Measurements from ENCODE around the gene MARK2.
"Not testable (repeated sequence)": the region's sequence is repeated elsewhere in the genome, so short reads cannot be mapped to it uniquely, and the experiment has no call there.

Gene MARK2

DNA sequence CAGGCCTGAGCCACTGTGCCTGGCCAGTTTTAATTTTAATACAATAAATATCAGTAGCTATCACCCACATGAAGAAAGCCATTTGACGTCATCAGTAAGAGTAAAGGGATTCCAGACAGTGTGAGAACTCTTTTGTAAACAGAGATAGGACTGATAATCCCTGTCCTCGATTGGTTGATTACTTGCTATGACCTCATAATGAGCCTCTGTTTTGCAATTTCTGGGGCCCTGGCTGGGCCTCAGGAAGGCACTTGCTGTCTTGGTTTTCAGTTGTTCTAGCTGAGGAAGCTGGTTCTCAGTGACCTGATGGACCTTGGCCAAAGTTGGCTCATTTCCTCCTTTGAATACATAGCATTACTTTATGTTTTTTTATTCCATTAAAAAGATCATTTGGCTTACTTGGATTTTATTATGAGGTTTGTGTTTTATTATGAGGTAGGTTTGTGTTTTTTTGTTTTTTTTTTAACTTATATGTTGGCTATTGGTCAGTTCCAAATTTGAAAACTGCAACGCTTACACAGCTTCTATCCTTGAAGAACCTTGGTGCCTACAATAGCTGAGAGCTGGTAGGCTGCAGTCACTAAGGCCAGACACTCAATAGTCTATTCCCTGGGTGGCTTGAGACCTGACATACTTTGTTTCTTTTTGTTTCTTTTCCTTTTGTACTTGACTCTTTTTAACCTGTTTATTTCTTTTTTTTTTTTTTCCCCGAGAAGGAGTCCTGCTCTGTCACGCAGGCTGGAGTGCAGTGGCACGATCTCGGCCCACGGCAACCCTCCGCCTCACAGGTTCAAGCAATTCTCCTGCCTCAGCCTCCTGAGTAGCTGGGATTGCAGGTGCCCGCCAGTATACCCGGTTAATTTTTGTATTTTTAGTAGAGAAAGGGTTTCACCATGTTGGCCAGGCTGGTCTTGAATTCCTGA lies 20.0 kb downstream of the MARK2 start:
- no peak for DNase-seq

- no peak for DNase-seq
These were observed 24.0 kb downstream of the MARK2 start for GRCh38 chr11:63862923-63863322.

DNA sequence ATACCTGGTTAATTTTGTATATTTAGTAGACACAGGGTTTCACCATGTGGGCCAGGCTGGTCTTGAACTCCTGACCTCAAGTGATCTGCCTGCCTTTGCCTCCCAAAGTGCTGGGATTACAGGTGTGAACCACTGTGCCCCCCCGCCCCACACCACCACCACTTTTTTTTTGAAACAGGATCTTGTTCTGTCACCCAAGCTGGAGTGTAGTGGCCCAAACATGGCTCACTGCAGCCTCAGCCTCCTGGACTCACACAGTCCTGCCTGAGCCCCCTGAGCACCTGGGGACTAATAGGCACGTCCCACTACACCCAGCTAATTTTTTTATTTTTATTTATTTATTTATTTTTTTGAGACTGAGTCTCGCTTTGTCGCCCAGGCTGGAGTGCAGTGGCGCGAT lies 24.7 kb downstream of the MARK2 start:
- DNase-seq: not testable (repeated sequence)

DNA sequence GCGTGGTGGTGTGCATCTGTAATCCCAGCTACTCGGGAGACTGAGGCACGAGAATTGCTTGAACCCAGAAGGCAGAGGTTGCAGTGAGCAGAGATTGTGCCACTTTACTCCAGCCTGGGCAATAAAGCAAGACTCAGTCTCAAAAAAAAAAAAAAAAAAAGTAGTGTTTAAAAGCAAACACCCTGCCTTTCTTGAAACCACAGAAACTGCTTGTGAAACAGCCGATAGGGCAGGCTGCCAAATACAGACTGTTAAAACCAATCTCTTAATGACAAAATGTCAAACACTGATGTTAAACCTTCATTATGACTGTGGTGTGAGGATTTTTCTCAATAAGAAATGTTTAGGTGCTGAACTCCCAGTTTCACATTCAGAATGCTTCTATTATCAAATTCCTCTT lies 27.3 kb downstream of the MARK2 start:
- DNase-seq: no peak

DNA sequence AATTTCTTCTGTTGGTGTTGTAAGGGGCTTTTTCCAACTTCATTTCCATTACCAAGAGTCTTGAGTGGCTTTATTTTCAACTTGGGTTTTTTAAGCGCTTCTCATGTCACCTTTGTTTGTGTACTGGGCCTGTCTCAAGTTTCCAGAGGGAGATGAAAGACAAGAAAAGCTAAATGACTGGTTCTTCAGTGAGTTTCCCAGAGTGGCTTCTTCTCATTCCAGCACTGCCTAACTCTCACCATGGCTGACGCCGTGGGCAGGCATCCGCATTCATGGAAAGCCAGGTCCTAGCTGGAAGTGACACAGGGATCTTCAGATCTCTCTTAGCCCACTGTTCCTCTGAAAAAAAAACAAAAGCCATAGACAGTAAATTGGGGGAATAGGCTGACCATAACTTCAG lies 28.6 kb downstream of the MARK2 start:
- no peak for DNase-seq

DNA sequence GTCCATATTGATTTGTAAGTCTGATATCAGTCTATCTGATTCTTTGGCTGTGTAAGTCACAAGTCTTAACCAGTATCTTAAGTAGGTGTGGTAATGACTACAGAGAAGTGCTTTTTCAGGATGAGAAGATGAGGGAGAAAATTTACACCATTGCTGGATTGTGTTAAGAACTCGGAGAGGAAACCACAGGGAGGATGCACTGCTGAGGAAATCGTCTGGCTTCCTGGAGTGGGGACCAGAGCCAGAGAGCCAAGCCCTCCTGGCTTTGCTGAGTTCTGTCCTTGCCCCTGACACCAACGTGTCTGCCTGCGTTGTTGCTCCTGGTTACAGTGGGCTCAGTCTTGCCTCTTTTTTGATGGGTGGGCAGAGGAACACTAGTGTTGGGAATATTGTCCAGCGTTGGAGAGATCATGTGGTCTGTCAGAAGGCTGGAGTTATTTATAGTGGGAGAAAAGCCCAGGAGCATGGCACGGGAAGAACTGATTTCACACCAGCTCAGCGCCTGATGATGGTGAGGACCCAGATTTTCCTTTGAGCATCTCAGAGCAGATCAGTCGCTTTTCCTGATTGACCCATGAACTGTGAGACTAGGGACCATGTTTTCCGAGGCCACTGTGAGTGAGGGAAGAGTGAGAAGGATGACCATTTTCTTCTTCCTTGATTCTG lies 29.6 kb downstream of the MARK2 start:
- DNase-seq: no peak

- DNase-seq: peak; percentile 63
These were observed 30.3 kb downstream of the MARK2 start for GRCh38 chr11:63869171-63869591.

- DNase-seq: no peak
These were observed 30.8 kb downstream of the MARK2 start for GRCh38 chr11:63869683-63870082.

DNA sequence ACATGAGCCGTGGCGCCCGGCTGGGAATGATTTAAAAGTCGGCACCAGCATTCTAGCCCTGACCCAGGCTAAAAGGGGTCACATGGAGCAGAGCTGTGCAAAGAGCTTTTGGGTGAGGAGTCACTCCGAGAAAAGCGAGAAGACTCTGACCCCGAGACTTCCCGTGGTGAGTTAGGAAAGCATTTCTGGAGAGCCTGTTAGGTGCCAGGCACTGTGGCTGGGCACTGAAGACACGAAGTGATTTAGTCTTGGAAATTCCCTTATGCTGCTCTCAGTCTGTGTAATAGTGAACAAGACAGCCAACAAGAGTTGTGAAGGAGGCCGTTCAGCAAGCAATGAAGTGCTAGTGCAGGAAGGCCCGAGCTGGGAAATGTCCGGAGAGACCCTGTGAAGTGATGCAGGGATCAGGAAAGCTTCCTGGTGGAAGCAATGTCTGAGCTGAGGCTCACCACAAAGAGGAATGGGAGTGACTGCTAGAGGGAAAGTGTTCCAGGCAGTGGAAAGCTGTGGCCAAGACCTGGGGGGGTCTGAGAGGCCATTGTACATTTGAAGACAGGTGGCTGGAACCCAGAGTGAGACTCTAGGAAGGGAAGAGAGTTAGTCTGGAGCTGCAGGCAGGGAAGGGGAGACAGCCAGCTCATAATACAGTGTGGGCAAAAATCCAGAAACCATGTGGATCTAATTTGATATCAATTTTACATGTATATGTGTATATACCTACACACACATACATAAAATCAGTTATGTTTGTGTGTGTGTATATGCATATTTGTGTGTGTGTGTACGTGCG lies 31.6 kb downstream of the MARK2 start:
- DNase-seq: no peak

GRCh38 chr11:63871962-63872799 lies 33.3 kb downstream of the MARK2 start:
- DNase-seq: peak; percentile 98

GRCh38 chr11:63872800-63873197 lies 33.9 kb downstream of the MARK2 start:
- no peak for DNase-seq

DNA sequence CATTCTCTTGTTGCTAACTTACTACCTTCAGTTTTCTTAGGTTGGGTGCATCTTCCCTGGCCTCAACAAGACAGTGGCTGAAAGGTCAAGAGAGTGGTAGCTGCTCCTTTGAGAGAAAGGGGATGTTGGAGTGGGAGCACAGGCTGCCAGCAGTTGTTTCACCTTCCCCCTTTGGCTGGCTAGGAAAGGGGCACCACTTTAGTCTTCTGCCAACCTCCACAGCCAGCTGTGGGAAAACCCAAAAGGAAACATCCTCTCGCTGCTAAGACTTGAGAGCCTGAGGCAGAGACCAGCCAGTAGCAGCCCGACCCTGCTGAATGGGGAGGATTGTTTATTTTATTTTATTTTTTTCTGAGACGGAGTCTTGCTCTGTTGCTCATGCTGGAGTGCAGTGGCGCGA lies 34.4 kb downstream of the MARK2 start:
- no peak for DNase-seq

DNA sequence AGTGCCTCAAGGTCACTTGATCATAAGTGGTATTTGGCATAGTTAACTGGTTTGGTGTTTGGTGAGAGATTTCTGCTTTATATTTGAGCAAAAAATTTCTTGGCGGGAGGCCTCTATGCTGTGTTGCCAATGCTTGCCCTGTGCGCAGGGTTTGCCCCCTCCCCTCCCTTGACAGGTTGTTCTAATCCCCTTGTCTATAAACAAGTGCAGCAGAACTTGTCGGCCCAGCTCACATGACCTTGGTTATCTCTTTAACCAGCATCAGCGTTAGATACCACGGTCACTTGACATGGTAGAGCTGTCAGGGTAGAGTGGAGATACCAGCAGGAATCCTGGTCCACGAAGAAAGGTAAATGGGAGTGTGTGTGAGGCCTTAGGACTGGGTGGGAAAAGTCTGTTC lies 35.6 kb downstream of the MARK2 start:
- no peak for DNase-seq

- no peak for DNase-seq
These were observed 36.7 kb downstream of the MARK2 start for GRCh38 chr11:63875506-63876065.

DNA sequence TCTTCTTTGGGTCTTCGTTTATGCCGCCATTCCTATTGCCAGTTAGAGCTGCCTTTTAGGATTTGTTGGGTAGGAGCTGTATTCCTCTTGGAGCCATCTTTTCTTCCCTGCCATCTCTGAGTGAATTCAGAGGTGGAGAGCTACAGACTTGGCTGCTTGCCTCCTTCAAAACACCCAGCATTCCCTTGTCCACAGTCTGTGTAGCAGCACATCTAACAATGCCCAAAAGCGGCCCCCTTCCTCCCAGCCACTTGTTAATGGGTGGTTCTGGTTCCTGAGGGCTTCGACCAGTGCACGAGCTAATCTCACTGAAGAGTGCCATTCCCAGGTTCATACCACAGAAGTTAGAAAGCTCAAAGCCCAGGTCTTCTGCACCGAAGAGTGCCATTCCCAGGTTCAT lies 37.7 kb downstream of the MARK2 start:
- DNase-seq: no peak

GRCh38 chr11:63877658-63878241 lies 38.8 kb downstream of the MARK2 start:
- no peak for DNase-seq

DNA sequence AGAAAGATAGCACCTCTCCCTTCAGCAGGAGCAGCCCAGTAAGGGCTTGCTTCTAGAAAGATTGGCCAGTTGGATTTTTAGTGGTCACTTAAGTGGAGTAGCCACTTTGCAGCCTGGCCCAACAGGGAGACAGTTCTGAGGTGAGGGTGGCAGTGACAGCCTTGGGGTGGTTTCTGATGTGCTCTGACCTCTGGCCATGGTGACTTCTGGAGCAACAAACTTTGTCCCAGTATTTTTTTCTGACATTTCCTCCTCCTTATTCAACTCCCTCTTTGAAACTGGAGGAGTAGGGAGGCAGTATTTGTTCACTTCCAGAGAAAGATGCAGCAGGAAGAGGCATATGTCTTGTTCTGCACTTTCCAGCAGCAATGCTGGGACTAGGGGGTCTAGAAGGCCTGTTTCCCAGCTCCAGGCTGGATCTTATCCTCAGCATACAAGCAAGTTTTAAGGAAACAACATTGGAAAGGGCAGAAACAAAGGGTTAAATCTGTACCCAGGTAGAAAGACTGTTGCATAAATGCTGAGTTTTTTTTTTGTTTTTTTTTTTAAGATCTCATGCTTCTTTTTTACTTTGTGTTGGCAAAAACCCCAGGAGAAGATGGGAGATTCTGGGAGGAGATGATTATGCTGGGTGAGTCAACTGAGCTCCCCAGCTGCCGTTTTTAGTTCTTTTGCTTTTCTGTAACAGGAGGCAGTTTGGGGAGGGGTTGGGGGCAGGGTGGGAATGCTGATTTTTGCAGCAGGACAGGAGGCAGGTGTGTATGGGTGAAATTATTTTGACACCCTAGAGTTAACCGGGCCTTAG lies 40.9 kb downstream of the MARK2 start:
- DNase-seq: no peak

DNA sequence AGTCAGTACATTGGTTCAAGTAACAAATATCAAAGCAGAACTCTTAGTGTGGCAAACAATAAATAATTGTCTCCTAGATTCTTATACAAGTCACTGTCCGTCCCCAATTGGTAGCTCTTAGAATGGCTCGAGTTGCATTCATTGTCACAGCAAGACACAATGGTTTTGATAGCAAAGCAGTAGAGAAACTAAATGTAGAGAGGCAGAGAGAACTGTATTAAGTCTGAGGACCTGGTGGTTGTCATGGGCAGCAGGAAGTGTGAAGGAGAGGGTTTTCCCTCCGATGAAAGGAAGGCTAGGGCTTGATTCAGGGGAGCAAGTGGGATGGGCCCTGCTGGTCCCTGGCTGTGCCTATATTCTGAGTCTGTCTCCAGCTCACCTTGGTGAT lies 41.5 kb downstream of the MARK2 start:
- DNase-seq: no peak

GRCh38 chr11:63882555-63883242 lies 43.8 kb downstream of the MARK2 start:
- peak; percentile 68 for DNase-seq

DNA sequence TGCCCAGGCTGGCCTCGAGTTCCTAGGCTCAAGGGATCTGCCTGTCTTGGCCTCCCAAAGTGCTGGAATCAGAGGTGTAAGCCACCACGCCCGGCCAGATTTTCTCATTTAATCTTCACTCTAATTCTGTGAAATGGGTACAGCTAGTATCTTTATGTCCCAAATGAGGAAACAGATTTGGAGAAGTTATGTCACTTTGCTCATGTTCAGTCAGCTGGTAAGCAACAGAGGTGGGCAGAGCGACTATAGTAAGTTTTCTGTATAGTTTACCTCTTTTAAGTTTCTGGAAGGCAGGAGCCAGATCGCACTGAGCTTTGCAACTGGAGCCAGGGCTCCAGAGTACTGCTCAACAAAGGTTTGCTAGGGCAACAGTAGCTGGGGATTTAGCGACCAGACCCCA lies 44.9 kb downstream of the MARK2 start:
- no peak for DNase-seq

Measured in islet precursor cell (in vitro differentiated cells).